Measurements from ENCODE around the gene MYO7A. TPM values are rescaled to one million over a fixed set of nuclear protein-coding genes. Genes with fewer than 3 reads are reported as not detected.

The MYO7A gene
- total and polyA plus RNA-seq, 5 donors = 2.4 to 8.6 (median 6.5) TPM

- Histone ChIP-seq H3K4me1 (ENCODE audit: control insufficient read depth, insufficient read depth, low read length) (no peaks in the 10 kb centered on the region), H3K27ac (ENCODE audit: low read length) (no peak overlapping the region), H3K27me3 (ENCODE audit: control insufficient read depth, insufficient read depth) (no peaks in the 10 kb centered on the region), H3K9me3 (ENCODE audit: control insufficient read depth, low read length) (no peaks in the 10 kb centered on the region), H3K4me3 (ENCODE audit: low read length) (no peak overlapping the region)
- ATAC-seq (no peak), DNase-seq (no peak)
- 86% methylated on average over 13 of the region's 13 CpGs for WGBS
- intact Hi-C loops (cut with DNase I) = no loop called here
Measured at GRCh38 chr11:77213029-77213579, 85.1 kb downstream of the MYO7A start.

- ATAC-seq = no peak
- Histone ChIP-seq H3K27me3 (ENCODE audit: control insufficient read depth, insufficient read depth) (no peaks in the 10 kb centered on the region), H3K9me3 (ENCODE audit: control insufficient read depth, low read length) (no peaks in the 10 kb centered on the region), H3K27ac (ENCODE audit: low read length) (no peak overlapping the region), H3K4me1 (ENCODE audit: control insufficient read depth, insufficient read depth, low read length) (no peaks in the 10 kb centered on the region), H3K4me3 (ENCODE audit: low read length) (no peak overlapping the region)
- WGBS = 87% methylated on average over 18 of the region's 18 CpGs
- intact Hi-C loops (cut with DNase I) = no loop called here
- no peak for DNase-seq
Measured at GRCh38 chr11:77213589-77214428, 85.8 kb downstream of the MYO7A start.

- no peaks in the 10 kb centered on the region for H3K4me1 ChIP-seq (ENCODE audit: control insufficient read depth, insufficient read depth, low read length)
- no peak overlapping the region for H3K4me3 ChIP-seq (ENCODE audit: low read length)
- no peak overlapping the region for H3K27ac ChIP-seq (ENCODE audit: low read length)
- no peaks in the 10 kb centered on the region for H3K9me3 ChIP-seq (ENCODE audit: control insufficient read depth, low read length)
- intact Hi-C loops (cut with DNase I) = no loop called here
- no peaks in the 10 kb centered on the region for H3K27me3 ChIP-seq (ENCODE audit: control insufficient read depth, insufficient read depth)
- 80% methylated on average over 9 of the region's 9 CpGs for WGBS
- ATAC-seq (no peak), DNase-seq (no peak)
Measured at GRCh38 chr11:77214557-77214956, 86.5 kb downstream of the MYO7A start.

GRCh38 chr11:77215106-77215505 is 87.1 kb downstream of the MYO7A start:
- DNase-seq (no peak), ATAC-seq (no peak)
- intact Hi-C loops (cut with DNase I) = no loop called here
- Histone ChIP-seq H3K27me3 (ENCODE audit: control insufficient read depth, insufficient read depth) (no peaks in the 10 kb centered on the region), H3K27ac (ENCODE audit: low read length) (no peak overlapping the region), H3K4me3 (ENCODE audit: low read length) (no peak overlapping the region), H3K9me3 (ENCODE audit: control insufficient read depth, low read length) (no peaks in the 10 kb centered on the region), H3K4me1 (ENCODE audit: control insufficient read depth, insufficient read depth, low read length) (no peaks in the 10 kb centered on the region)
- 83% methylated on average over 3 of the region's 3 CpGs for WGBS

GRCh38 chr11:77217156-77217555 is 89.1 kb downstream of the MYO7A start:
- intact Hi-C loops (cut with DNase I) = no loop called here
- Histone ChIP-seq H3K27me3 (ENCODE audit: control insufficient read depth, insufficient read depth) (no peaks in the 10 kb centered on the region), H3K4me1 (ENCODE audit: control insufficient read depth, insufficient read depth, low read length) (no peaks in the 10 kb centered on the region), H3K4me3 (ENCODE audit: low read length) (no peak overlapping the region), H3K9me3 (ENCODE audit: control insufficient read depth, low read length) (no peaks in the 10 kb centered on the region), H3K27ac (ENCODE audit: low read length) (no peak overlapping the region)
- 84% methylated on average over 2 of the region's 2 CpGs for WGBS
- no peak for ATAC-seq
- DNase-seq = no peak

GRCh38 chr11:77223797-77224196 is 95.8 kb downstream of the MYO7A start:
- WGBS = 79% methylated on average over 9 of the region's 9 CpGs
- DNase-seq = no peak
- ATAC-seq = no peak
- Histone ChIP-seq H3K4me3 (ENCODE audit: low read length) (no peak overlapping the region), H3K27me3 (ENCODE audit: control insufficient read depth, insufficient read depth) (no peaks in the 10 kb centered on the region), H3K9me3 (ENCODE audit: control insufficient read depth, low read length) (no peaks in the 10 kb centered on the region), H3K27ac (ENCODE audit: low read length) (no peak overlapping the region), H3K4me1 (ENCODE audit: control insufficient read depth, insufficient read depth, low read length) (no peaks in the 10 kb centered on the region)
- intact Hi-C loops (cut with DNase I) = no loop called here

GRCh38 chr11:77230878-77231605 is 103.0 kb downstream of the MYO7A start:
- 95% methylated on average over 5 of the region's 5 CpGs for WGBS
- ATAC-seq = no peak
- no peak overlapping the region for H3K27ac ChIP-seq (ENCODE audit: low read length)
- no peak for DNase-seq
- H3K9me3 ChIP-seq (ENCODE audit: control insufficient read depth, low read length) = no peaks in the 10 kb centered on the region
- intact Hi-C loops (cut with DNase I) = no loop called here
- H3K27me3 ChIP-seq (ENCODE audit: control insufficient read depth, insufficient read depth) = no peaks in the 10 kb centered on the region
- H3K4me1 ChIP-seq (ENCODE audit: control insufficient read depth, insufficient read depth, low read length) = no peaks in the 10 kb centered on the region
- no peak overlapping the region for H3K4me3 ChIP-seq (ENCODE audit: low read length)

GRCh38 chr11:77231800-77232199 is 103.8 kb downstream of the MYO7A start:
- no peak overlapping the region for H3K4me3 ChIP-seq (ENCODE audit: low read length)
- WGBS = 87% methylated on average over 1 of the region's 1 CpG
- intact Hi-C loops (cut with DNase I) = no loop called here
- DNase-seq (no peak), ATAC-seq (no peak)
- no peaks in the 10 kb centered on the region for H3K4me1 ChIP-seq (ENCODE audit: control insufficient read depth, insufficient read depth, low read length)
- H3K27me3 ChIP-seq (ENCODE audit: control insufficient read depth, insufficient read depth) = no peaks in the 10 kb centered on the region
- no peak overlapping the region for H3K27ac ChIP-seq (ENCODE audit: low read length)
- no peaks in the 10 kb centered on the region for H3K9me3 ChIP-seq (ENCODE audit: control insufficient read depth, low read length)

- 92% methylated on average over 4 of the region's 4 CpGs for WGBS
- Histone ChIP-seq H3K9me3 (ENCODE audit: control insufficient read depth, low read length) (no peaks in the 10 kb centered on the region), H3K4me3 (ENCODE audit: low read length) (no peak overlapping the region), H3K27ac (ENCODE audit: low read length) (no peak overlapping the region), H3K27me3 (ENCODE audit: control insufficient read depth, insufficient read depth) (no peaks in the 10 kb centered on the region), H3K4me1 (ENCODE audit: control insufficient read depth, insufficient read depth, low read length) (no peaks in the 10 kb centered on the region)
- no peak for DNase-seq
- intact Hi-C loops (cut with DNase I) = no loop called here
- ATAC-seq = no peak
Measured at GRCh38 chr11:77232242-77232641, 104.2 kb downstream of the MYO7A start.

GRCh38 chr11:77233011-77233410 is 105.0 kb downstream of the MYO7A start:
- Histone ChIP-seq H3K27ac (ENCODE audit: low read length) (no peak overlapping the region), H3K9me3 (ENCODE audit: control insufficient read depth, low read length) (no peaks in the 10 kb centered on the region), H3K4me3 (ENCODE audit: low read length) (no peak overlapping the region), H3K4me1 (ENCODE audit: control insufficient read depth, insufficient read depth, low read length) (no peaks in the 10 kb centered on the region), H3K27me3 (ENCODE audit: control insufficient read depth, insufficient read depth) (no peaks in the 10 kb centered on the region)
- intact Hi-C loops (cut with DNase I) = no loop called here
- DNase-seq = no peak
- no peak for ATAC-seq
- WGBS = 88% methylated on average over 3 of the region's 3 CpGs

GRCh38 chr11:77236901-77237300 is 108.9 kb downstream of the MYO7A start:
- no peaks in the 10 kb centered on the region for H3K4me1 ChIP-seq (ENCODE audit: control insufficient read depth, insufficient read depth, low read length)
- H3K4me3 ChIP-seq (ENCODE audit: low read length) = no peak overlapping the region
- intact Hi-C loops (cut with DNase I) = no loop called here
- ATAC-seq = no peak
- DNase-seq = no peak
- no peak overlapping the region for H3K27ac ChIP-seq (ENCODE audit: low read length)
- no peaks in the 10 kb centered on the region for H3K27me3 ChIP-seq (ENCODE audit: control insufficient read depth, insufficient read depth)
- no peaks in the 10 kb centered on the region for H3K9me3 ChIP-seq (ENCODE audit: control insufficient read depth, low read length)
